UCSD-AML1 (cell line): ENCODE data around the gene SDK2.

ENCODE experiments used
- DNase-seq: peaks from one replicate; lab custom pipeline; 2025; ENCODE audit not compliant: unreplicated experiment; lab: John Stamatoyannopoulos, UW

The SDK2 gene

DNA sequence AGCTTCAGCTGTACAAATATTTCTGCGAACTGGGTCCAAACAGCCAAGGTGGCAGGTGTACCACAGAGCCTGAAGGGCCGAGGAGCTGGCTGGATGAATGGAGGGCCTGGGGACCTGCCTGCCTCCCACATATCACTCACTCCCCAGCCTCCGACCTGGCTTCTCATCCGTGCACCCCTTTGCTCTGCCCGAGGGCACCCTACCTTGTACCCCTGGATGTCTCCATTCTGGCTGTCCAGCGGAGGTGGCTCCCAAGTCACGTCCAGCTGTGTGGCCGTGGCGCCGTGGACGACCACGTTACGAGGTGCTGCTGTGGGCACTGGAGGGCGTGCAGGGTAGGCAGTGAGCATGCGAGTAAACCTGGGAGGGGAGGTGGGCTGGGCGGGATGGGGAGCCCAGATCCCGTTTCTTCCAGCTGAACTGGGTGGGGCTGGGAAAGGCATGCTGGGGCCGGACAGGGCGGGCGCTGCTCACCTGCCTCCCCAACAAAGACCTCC, 265.2 kb downstream of the SDK2 start:
- DNase-seq = no peak

DNA sequence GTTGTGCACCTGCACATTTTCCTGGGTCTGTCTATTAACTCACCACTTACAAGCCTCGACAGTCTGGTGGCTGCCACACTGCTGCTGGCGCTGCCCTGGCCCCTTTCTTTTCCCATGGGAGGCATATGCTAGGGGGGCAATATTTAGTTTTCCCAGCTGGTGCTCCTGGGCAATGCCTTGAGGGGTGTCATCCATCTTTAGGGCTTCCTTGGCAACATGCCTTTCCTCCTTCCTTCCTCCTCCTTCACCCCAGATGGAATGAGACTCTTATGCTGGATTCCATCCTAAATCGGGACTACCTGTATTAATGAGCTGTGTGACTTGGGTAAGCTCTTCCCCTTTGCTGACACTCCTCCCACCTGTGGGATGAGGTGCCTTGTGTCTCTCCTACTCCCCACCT, 267.6 kb downstream of the SDK2 start:
- no peak for DNase-seq

DNA sequence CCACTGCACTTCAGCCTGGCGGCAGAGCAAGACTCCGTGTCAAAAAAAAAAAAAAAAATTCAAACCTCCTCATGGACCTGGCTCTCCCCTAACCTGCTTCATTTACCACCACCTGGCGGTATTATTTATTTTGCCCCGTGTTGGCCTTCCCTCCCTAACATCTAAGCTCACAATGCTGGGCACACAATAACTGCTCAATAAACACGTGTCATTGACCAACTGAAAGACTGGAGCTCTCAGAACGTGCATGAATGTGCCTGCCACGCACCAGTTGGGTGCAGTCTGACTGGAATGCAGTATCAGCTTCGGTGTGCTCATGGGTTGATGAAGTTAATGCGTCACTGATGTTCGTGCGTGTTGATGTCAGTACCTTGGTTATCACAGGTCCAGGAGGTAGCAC, 268.1 kb downstream of the SDK2 start:
- DNase-seq = no peak

DNA sequence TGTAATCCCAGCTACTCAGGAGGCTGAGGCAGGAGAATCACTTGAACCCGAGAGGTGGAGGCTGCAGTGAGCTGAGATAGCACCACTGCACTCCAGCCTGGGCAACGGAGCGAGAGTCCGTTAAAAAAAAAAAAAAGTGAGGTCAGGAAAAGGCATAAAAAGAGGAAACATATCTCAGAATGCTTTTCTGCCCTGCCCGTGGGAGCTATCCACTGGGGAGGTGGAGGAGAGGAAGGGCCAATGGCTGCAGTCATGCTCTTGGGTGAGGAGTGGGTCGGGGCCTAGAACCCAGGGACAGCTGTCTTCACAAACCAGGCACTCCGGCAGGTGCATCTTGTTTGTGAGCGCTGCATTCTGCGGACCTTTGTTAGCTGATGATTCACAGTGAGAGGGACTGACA, 272.4 kb downstream of the SDK2 start:
- DNase-seq = peak; percentile 27

DNA sequence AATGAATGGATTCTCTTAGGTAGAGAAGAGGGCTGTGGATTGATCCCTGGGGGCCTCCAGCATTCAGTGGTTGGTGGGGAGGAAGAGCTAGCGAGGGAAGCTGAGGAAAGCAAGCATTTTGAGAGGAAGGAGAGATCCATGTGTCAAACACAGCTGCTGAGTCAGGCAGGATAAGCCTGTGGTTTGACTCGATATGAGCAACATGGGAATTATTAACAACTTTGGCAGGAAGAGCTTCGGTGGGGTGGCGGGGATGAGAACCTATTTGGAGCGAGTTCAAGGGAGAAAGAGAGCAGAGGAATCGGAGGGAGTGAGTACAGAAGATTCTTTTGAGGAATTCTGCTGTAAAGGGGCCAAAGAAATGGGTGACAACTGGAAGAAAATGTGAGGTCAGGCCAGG, 273.0 kb downstream of the SDK2 start:
- DNase-seq = peak; percentile 39

DNA sequence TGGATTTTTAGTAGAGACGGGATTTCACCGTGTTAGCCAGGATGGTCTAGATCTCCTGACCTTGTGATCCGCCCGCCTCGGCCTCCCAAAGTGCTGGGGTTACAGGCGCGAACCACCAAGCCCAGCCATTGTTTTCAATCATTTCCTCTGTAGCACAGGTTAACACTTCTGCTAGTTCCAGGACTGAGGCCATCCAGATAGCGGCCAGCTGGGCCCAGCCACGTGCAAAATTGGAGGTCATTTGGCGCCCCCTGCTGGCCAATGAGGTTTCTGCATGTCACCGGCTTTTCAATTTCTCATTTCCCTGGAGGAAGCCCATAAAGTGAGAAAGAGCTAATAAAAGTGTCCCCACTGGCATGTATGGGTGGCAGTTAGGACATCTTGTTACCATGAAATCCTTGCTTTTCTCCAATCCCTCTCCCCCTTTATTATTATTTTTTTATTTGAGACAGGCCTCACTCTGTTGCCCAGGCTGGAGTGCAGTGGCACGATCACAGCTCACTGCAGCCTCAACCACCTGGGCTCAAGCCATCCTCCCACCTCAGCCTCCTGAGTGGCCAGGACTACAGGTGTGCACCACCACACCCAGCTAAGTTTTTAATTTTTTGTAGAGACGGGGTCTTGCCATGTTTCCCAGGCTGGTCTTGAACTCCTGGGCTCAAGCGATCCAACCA, 274.3 kb downstream of the SDK2 start:
- peak; percentile 84 for DNase-seq

DNA sequence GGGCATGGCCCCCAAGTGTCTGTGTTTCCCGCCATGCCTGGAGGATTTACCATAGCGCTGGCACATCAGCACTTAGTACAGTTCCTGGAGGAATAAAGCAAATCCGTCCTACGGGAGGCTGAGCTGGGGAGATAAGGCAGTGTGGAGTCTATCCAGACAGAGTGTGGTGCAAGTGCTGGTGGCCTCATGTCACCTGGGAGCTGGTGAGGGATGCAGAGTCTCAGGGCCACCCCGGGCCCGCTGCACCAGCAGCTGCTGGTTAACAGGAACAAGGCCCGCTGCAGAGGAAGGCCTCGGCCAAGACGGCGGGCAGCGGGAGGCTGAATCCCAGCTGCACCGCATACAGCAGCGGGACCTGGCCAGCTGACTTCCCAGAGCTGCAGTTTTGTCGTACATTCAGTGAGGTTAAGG, 275.1 kb downstream of the SDK2 start:
- DNase-seq = no peak

DNA sequence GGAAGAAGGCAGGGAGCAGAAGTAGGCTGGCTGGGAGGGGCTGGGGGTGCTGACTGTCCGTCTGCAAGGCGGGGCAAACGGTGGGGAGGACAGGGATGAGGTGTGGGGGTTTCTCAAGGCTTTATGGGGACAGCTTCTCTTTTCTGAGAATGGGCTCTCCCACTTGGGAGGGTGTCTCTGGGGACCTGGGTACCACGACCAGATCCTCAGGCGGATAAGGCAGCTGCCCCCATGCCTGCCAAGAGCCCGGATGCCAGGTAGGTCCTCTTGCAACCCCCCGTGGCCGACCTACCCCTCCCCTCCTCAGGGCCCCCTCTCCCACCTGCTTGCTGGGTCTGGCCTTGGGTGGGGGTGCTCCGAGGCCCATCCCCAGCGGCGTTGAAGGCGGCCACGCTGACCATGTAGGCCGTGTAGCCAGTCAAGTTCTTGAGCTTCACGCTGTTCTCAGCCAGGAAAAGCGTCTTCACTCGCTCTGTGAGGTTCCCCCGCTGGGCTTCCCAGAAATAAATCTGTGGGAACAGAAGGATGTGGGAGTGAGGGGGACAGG, 276.1 kb downstream of the SDK2 start:
- DNase-seq = no peak

DNA sequence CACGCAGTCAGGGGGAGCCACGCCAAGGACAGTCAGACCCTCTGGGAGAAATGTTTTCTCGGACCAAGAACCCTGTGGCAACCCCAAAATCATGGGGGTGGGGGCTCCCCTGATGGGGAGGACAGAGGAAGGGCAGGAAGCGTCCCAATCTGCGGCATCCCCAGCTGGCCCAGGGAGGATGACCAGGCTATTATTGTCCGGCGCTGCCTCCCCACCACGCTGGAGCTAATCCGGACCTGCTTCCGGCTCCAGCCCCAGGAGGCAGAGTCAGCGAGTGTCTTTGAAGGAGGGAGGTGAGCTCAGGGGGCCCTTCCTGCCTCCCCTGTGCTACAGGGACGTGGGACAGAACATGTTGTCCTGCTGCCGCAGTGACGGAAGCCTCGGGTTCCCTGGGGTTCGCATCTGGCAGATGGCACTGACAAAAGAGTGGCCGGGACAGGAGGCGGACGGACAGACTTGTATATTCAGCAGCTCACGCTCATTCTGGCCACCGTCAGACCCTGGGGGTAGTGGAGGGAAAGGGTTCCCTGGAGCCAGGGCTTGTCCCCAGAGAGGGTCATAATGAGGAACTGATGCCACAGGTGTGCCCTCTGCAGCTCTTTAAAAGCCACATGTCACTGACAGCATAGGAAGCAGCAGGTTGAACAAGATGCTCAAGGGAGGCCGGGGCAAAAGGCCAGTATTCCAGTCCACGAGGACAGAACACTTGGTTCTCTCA, 278.2 kb downstream of the SDK2 start:
- no peak for DNase-seq

DNA sequence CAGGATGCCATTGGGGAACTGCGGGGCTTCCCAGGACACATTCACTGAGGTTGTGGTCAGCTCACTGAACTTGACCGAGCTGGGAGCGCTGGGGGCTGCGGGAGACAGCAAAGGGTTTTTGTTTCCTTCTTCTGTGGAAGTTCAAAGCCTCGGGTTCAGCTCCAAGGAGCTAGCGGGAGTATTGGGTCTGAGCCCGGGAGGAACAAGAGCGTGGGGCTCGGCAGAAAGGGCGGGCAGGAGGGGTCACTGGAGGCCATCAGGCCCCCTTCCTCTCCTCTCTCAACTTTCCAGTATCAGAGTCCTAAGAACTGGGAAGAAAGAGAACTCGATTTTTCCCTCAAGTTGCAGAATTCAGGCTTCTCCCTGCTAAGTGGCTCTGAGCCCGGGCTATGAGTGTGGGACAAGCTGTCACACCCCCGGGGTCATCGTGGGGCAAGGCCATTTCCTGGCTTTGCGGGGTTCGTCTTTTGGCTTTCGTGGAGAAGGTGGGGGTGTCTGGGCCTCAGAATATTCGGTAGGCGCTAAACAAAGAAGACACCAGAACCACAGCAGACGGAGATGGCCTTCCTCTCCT, 278.9 kb downstream of the SDK2 start:
- DNase-seq = no peak

DNA sequence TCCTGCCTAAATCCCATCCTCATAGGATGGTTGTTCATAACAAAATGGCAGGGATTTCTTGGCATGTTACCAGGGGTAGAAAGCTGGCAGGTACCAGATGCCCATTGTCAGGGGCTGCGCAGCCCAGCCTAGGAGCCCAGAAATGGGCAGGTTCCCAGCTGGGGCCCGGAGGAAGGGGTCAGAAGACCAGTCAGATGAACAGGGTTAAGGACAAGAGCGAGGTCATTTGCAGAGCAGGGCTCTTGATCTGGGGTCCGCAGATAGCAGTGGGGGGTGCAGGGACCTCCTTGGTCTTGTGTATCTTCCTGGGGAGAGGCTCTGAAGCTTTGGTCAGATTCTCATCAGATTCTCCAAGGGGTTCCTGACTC, 280.1 kb downstream of the SDK2 start:
- no peak for DNase-seq

DNA sequence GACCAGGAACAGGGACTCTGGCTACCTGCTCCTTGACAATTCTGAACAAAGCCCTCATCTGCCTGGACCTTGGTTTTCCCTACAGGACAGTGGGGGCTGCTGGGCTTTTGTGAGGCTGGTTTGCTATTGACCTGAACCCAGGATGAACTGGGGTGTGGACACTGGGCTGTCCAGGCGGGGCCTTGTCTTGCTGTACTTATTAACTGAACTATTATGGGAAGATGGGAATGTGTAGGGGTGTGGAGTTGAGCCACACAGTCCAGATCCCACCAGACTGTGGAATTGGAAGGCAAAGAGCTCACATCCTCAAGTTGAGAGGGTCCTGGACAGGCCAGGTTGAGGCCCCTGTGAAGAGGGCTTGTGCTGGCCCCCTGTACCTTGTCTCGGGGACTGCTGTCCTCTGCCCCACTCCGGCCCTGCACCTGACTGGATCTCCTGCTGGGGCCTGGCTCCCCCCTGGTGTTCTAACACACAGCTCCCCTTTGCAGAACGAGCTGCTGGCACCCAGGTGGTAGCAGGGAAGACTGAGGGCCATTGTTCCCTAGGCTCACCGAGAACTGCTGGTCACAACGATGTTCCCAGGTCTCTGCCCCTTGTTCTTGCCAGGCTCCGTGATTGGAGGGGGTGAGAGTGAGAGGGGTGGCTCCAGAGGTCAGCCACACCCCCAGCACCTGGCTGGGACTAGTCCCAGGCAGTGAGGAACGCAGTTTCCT, 280.6 kb downstream of the SDK2 start:
- DNase-seq = no peak

DNA sequence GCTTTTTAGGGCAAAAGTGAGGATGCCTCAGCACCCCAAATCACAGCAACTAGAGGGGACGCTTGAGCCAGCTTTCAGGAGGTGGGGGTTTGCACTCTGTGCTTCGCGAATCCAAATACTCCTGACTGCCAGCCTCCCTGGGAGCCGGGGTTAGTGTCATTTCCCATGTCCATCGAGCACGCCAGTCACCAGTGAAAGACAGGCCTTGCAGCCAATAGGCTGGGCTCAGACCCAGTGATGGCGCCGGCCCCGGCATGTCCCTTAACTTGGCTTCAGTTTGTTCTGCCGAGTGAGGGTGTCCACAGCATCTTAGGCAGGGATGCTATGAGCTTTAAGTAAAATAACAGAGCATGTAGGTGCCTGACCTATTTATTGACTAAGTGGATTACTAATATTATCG, 281.5 kb downstream of the SDK2 start:
- no peak for DNase-seq

DNA sequence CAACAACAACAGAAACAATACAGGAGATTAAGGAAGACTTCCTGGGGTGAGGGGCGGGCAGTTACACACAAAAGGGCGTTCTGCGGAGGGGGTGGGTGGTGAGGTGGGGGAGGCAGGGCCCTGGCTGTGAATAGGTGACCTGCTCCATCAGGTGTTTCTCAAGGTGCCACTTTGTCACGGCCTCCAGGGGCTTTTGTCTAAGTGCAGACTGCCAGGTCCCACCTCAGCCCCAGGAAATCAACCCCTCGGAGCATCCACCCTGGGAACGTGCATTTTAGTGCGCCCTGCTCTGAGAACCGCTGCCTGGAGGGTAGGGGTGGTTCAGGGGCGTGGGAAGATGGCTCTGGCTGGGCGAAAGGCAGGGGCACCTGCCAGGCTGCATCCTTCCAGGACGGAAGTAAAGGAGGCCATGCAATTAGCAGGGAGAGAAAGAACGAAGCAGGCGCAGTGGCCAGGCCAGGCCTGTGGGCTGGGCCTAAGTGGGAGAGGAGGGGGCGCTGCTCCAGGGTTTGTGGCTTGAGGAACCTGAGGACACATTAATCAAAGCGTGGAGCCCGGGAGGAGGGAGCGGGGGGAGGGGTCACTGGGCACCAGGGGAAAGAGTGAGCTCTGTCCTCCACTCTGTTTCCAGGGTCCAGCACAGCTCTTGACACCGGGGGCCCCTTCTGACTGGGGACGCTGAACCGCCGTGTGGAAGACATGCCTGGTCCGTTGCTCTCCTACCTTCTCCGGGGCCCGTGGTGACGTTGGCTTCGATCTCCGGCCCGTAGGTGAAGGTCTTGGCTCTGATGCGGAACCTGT, 283.1 kb downstream of the SDK2 start:
- DNase-seq = no peak

DNA sequence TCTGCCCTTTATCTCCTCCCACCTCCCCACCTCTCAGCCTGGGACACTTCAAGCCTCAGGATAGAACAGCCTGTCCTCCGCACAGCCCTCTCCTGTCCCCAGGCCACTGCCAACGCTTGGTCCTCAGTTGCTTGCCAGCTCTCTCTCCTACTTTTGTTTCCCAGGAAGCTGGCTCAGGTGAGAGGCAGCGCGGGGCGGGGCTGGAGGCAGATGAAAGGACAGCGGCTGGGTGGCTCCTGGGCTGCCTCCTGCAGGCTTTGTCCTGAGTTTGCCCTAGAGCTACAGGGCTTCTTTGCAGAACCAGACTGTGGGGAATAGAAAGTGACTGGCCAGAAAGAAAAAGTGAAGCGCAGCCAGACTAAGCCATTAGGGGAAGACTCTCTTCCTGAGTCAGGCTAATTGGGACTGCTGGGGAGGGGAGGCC, 284.2 kb downstream of the SDK2 start:
- no peak for DNase-seq

DNA sequence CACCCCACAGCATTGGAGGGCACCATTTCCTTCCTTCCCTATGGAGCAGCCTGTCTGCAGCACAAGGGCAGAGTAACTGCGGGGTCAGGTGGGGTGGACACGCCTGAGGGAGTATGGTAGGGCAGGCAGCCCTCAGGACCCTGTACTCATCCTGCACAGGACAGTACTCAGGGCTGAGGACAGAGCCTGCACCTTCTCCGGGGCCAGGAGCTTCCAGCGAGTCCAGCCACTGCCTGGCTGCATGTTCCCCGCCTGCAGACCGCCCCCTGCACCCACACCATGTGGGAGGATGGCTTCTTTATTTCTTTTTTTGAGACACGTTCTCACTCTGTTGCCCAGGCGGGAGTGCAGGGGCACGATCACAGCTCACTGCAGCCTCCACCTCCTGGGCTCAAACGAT, 284.9 kb downstream of the SDK2 start:
- no peak for DNase-seq

DNA sequence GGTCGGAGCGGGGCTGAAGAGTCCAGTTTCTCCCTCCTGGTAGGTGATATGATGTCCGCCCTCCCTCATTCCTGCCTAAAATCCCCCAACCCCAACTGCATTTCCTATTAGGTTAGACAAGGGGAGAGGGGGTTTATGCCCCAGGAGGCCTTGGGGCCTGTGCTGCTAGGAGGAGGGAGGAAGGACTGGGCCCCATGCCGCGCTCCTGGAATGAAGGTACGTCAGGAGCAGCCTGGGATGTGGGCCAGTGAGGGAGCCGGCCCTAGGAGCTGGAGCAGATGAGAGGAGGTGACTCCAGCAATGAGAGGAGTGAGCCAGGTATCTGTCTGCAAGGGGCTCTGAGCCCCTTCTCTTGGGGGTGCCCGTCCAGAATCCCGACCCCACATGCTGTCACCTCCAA, 285.6 kb downstream of the SDK2 start:
- DNase-seq = no peak

DNA sequence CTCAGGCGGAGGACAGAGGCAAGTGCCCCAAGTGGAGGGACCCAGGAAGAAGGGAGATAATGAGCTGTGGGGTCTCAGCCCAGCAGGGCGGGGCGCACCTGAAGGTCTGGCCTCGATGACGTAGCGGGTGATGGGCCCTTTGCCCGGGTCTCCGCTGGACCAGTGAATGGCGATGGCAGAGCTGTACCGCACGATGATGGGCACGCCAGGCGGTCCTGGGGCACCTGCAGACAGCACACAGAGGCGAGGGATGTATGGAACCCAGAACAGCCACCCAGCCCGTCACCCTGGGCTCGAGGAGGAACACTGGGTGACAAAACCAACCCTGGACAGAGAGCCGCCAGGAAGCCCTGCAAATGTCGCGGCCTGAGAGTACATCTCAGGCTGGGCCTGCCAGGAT, 286.3 kb downstream of the SDK2 start:
- DNase-seq = no peak

DNA sequence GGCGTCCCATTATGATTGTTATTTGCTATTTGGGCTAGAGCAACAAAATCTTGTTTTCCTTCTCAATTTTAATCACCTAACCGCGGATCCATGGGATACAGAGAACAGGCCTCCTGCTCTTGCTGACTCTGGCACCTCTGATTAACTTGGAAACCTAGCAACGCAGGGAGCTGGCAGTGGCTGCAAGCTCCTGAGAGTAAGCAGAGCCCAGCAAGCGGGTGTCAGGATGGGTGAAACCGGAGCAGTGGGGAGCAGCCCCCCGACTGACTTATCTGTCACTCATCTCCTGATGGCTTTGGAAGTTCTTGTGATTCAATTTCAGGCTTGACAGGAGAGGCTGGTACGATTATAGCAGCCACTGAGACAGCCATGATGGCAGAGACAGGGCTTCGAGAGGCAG, 286.9 kb downstream of the SDK2 start:
- no peak for DNase-seq

DNA sequence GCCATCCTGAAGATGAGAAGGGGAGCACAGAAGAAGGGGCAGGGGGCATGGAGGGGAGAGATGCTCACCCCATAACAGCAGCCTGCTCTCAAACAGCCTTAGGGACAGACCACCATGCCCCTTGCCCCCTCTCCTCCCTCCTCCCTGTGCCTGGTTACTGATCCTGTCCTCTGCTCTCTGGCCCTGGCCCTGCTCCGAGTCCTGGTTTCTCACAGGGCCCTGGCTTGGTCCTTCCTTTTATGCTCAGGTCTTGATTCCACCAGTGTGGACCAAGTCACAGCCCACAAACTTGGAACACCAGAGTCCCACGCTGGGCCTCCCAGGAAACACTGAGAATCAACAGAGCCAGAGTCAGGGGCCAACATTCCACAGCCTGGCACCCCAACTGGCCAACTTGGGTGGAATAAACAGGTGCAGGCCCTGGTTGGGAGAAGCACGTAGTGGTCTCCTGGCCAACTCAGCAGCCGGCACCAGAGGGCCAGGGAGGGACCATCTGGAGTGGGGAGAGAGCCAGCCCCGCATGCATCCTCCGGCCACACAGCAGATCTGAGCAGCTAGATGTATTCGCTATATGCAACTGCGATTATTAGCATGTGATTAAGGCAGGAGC, 287.6 kb downstream of the SDK2 start:
- no peak for DNase-seq
